GM19238 (cell line): Measurements from ENCODE around the gene SLC25A26.
A peak's percentile ranks its signal among the peaks of the same experiment; 100 is the strongest.
"Not testable (repeated sequence)": the region's sequence is repeated elsewhere in the genome, so short reads cannot be mapped to it uniquely, and the experiment has no call there.

Source experiments
- DNase-seq: peaks from one replicate; pipeline ENCODE4 v3.0.0; 2011; ENCODE audit warnings: low spot score; ENCODE audit not compliant: insufficient read length

Gene SLC25A26

DNA sequence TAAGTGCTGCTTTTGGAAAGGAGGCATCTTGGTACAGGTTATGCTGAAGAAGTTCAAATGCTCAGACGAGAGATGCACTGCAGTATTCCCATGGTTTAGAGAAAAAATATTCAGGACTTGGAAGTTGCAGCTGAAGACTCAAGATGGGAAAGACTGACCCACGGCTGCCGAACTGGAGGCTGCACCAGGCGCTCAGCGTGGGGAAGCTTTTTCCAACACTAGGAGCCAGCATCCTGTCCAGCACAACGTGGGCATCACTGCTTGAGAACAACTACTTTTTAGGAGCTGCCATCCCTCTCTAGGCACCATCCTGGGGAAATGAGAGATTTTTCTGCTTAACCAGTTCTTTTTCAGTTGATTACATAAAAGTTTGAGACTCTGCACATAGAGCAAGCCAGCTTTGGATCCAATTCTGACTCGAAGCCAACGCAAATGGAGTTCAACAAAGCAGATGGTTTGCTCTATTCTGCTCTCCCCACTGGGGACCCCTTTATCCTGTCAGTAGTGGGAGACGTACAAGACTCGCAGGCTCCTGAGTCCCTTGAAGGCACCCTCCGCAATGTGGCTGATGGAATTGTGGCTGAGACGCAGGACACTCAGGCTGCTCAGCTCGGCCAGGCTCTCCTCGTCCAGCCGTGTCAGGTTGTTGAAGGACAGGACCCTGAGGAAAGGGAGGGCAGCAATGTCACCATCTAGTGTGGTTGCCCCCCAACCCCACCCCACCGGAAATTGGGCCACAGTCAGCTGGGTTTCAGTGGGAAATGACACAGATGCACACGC, 186.2 kb downstream of the SLC25A26 start:
- no peak for DNase-seq

DNA sequence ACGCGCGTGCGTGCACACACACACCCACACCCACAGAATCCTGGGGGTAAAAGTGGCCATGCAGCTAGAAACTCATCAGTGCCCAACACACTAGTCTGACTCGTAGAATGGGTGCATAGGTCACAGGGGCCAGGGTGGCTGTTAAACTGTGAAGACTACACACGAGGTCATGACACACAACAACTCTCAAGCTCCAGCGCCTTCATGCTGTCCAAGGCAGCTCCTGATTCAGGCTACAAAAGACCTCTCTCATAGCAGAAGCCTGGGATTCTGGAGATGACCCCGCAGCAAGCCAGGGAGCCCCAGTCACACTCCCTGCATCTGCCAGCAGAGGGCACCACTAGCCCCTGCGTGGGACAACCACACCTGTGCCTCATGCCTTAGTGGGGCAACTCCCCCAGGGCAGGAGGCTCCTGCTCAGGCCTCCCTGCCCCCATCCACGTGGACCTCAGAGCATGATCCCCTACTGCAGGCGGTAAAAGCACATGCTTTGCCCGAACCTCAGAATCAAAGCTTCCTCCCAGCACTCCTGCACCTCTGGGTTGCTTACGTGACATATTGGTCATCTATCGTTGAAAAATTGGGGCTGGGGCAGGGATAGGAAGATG, 186.9 kb downstream of the SLC25A26 start:
- peak; percentile 85 for DNase-seq

DNA sequence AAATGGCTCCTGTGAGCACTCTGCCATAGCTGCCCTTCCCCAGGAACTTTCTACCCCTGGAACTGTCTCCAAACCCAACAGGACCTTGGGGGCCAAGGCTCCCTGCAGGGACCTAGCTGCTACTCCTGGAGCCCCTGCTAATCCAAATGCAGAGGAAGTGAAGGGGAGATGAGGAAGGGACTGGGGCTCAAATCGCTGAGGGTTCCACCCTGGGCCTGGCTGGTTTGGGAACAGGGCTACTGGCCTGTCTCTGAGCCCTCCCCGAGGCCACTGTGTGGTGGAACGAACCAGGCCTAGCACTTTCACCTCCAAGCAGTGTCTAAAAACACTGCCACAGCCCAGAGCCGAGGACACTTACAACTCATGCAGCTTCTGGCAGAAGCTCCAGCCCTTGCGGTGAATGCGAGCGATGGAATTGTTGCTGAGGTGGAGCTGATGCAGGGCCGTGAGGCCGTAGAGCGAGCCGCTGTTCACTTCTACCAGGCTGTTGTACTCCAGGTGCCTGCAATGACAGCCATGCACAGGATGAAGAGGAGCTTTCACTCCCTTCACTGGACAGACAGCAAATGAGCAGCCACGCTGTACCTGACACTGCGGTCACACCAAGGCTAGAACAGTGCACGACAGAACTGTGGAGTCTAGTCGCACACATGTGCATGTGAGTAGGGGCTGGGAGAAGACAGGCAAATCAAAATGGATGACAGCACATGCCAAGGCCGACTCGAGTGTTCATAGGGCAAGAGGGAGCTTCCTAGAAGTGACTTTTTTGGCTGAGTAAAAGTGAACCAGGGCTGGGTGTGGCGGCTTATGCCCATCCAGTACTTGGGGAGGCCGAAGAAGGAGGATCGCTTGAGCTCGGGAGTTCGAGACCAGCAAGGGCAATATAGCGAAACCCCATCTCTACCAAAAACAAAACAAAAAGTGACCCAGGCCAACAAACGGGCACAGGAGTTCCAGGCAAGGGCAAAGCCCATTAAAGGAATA, 189.3 kb downstream of the SLC25A26 start:
- DNase-seq, result no peak

DNA sequence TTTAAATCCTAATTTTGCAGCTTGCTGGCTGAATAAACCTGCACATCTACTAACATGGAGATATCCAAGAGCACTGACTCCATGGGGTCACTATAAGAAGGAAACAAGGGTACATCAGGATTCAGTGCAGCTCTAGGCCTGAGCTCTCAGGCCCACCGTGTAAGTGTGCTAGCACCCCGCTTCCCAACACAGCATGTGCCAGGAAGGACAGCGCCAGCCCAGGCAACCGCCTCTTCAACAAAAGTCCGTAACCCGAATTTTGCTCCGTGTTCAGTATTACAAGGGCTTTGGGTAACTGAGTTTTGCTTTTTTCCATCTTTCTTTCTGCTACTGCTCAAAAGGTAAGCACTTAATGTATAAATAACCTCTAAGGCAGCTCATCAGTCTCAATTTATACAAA, 190.2 kb downstream of the SLC25A26 start:
- DNase-seq, result no peak

DNA sequence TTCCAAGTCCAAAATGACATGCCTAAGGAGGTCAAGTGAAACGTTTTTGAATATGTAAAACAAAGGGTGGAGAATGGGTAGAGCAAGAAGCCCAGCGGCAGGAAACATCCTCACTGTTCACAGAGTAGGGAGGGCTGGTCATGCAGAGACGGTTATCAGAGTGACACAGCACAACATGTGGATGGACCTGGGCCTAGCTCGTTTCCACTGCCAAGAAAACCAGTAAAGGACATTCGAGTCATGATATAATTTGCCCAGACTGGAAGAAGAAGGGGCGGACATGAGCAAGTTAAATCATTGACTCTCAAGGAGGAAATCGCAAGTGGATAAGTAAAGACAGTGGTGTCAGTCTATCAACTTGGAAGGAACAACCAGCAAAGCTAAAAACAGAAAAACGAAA, 190.7 kb downstream of the SLC25A26 start:
- no peak for DNase-seq

DNA sequence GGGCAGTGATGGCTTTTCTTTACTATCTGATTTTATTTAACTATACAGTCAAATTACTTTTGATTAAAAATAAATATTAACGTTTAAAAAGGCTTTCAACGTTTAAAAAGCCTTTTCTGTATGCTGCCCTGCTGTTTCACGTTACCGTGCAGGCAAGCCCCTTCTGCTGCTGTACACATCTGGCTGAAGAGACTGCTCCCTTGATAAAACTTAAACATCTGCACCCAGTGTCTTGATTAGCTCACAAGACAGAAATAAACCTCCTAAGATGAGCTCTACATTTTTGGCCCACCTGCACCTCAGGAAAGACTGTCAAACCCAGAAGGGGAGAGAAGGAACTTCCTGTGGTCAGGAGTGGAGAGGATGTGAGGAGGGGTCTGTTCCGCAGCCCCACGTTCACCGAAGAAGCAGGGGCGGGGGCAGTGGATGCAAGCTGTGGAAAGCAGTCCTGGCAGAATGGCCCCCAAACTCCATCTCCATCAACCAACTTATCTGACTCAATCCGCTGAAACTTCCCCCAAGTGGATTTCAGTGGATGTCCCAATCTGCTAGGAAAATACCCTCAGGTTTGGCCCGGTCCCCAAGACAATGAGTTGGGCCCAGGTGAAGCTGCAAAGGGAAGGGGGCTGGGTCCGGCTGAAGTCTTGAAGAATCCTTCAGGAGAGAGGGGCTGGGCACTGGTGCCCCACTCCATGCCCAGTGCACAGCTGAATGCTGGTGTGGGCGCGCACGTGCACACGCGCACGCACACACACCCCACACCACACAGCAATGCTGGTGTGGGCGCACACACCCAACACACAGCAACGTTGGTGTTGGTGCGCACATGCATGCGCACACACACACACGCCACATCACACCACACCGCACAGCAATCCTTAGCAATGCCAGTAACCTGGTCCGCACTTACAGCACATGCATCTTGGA, 191.4 kb downstream of the SLC25A26 start:
- DNase-seq, result no peak

DNA sequence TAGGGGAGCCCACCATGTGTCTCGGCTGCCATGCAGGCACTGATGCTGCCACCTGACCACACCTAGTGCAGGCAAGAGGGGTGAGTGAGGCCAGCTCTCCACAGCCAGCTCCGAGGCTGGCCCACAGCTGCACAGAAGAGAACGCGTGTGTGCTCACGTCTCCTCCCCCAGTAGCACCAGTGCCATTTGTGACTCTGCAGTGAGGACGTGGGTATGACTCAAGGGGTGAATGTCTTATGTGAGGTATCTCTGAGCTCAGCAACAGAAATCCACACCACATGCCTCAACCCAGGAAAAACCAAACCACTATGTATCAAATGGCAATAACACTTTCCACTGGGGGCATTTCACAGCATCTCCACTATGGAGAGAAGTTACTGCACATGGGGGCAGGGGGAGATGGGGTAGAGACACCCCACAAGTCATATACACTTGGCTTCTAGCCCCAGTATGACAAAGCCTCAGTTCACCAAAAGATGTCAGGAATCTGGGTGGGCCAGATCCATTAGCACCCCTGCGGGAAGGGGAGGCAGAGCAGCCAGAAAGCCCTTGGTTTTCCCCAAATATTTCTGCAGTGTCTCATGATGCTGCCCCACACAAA, 192.4 kb downstream of the SLC25A26 start:
- DNase-seq, result no peak

DNA sequence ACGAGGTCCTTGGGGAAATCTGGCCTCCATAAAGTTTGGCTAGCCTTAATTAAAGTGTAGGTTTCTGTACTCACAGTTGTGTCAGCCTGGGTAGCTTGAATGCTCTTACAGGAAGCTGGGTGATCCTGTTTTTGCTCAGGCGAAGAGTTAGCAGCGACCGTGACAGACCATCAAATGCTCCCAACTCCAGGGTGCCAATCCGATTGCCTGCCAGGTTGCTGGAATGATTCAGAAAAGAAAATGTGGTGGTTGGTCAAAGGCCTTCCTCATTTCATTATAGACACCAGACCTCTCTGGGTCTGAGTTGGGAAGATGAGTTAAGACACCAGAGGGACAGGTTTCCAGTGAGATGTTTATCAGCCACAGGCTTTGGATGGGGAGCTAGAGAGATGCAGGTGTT, 194.0 kb downstream of the SLC25A26 start:
- no peak for DNase-seq

DNA sequence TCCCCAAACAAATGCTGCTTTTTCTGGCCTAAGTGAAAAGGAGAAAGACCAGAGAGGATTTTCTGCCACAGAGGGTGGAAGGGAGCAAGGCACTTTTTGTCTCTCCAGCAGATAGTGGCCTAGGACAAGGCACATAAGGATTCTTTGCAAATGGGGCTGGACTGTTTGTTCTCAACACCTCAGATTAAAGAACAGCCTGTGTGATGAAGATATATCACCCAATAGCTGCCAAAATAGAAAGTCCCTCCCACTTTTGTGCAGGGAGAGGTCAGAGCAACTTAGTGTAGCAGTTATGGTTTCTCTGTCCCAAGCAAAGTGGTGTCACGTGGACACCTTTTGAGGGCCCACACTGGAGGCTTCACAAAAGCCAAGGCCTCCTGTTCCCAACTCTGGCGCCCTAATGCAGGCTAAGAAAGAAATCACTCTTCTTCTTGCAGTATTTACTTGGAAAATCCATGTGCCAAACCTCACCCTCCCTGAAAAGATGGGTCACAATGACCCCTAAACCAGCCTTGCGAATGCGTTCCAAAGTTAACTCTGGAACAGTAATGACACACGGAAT, 195.1 kb downstream of the SLC25A26 start:
- no peak for DNase-seq

DNA sequence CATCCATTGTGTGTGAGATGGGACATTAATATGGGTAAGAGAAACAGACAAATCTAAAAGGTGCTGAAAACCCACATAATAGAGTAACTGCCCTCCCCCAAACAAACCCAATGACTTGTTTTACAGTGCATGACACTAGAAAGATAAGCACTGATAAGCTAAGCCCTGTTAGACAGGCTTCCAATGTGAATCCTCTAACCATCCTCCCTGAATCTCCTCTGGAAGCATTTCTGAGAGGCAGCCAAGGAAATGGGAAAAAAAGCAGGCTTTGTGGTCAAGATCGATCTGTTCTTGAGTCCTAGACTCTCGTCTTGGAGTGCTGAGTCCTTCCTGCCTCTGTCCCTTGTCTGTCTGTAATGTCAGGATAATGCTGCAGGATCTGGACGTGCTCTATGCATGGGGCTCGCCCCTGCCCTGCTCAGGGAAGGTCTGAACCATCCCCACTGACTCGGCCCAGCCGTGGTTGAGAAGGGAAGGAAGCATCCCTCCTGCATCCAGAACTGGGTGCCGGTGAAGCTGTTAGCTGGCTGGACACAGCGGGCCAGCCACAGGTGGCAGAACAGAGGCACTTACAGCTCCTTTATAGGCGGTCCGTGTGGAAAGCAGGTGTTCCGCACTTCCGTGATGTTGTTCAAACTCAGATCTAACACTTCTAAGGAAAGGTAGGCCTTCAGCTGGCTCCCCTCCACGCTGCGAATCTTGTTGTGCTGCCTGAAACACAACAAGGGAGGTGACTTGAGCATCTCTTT, 195.9 kb downstream of the SLC25A26 start:
- DNase-seq, result no peak

DNA sequence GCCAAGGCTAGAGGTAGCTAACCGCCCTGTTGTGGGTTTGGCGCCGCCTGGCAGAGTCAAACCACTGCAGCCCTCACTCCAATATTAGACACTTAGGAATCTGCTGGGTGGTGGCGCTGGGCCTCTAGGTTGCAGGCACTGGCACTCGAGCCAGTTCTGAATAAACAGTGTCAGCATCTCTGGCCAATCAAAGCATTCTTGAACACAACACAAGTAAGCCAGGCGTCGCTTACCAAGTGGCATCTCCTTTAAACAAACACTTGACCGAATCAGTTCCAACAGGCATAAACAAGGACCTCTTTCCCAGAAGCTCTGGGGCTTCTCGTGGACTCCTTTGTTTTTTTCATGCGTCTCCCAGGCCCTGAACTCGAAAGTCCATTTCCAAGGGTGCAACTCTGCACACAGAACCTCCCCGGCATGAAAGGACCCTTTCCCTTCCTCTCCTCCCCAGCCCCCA, 197.7 kb downstream of the SLC25A26 start:
- no peak for DNase-seq

DNA sequence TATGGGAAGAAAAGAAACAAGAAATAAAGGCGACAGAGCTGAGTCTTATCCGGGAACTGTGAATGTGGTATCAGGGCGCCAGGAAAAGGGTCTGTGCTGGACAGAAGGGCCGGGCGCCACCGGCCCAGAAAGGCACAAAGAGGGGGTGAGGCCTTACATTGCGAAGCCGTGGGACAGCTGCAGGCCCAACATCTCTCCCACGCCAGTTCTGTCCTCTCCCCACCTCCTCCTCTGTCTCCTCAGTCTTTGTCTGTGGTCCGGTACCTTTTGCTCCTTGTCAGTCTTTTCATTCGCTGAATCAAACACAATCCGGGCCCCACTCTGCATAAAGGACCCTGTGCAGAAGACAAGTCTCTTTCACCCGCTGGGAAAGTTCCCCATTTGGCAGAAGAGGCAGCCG, 198.2 kb downstream of the SLC25A26 start:
- no peak for DNase-seq

DNA sequence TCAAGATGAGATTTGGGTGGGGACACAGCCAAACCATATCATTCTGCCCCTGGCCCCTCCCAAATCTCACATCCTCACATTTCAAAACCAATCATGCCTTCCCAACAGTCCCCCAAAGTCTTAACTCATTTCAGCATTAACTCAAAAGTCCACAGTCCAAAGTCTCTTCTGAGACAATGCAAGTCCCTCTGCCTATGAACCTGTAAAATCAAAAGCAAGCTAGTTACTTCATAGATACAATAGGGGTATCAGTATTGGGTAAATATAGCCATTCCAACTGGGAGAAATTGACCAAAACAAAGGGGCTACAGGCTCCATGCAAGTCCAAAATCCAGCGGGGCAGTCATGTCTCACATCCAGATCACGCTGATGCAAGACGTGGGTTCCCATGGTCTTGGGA, 200.3 kb downstream of the SLC25A26 start:
- not testable (repeated sequence) for DNase-seq

DNA sequence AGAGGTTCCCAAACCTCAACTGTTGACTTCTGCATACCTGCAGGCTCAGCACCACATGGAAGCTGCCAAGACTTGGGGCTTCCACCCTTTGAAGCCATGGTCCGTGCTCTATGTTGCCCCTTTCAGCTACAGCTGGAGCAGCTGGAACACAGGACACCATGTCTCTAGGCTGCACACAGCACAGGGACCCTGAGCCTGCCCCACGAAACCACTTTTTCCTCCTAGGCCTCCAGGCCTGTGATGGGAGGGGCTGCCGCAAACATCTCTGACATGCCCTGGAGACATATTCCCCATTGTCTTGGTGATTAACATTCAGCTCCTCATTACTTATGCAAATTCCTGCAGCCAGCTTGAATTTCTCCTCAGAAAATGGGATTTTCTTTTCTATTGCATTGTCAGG, 201.1 kb downstream of the SLC25A26 start:
- not testable (repeated sequence) for DNase-seq

DNA sequence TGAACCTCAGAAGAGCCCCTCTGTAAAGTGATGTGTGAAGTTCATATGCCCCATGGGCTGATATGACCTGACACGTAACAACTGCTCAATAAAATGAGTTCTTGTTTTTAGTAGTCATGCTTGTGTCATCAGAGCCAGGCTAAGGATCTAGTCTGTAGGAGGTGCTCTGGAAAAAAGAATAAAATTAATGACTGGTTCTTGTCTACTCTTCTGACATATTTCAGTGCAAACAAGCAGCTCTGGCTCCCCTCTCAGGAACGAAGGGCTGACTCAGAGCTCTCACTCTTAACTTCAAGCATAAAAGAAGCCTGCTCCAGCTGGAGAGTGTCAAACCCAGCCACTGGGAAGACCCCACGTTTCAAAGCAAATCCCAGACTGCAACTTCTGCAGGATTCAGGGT, 203.0 kb downstream of the SLC25A26 start:
- DNase-seq, result no peak

DNA sequence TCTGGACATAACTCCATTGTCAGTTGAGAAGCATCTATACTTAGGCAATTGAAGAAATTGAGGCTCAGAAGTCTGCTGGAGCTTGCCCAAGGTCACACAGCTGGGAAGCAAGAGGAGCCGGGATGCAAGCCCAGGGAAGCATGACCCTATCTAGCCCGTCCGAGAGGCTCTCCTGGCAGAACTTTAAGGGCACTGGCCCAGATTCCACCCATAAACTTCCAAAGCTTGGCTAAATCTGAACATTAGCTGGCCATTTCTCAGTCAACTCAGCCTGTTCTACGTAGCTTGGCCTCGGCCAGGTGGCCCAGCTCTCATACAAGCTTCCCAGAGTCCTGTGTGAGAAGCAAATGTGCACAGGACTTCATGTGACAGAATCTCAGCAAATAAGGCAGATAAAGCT, 204.2 kb downstream of the SLC25A26 start:
- no peak for DNase-seq

DNA sequence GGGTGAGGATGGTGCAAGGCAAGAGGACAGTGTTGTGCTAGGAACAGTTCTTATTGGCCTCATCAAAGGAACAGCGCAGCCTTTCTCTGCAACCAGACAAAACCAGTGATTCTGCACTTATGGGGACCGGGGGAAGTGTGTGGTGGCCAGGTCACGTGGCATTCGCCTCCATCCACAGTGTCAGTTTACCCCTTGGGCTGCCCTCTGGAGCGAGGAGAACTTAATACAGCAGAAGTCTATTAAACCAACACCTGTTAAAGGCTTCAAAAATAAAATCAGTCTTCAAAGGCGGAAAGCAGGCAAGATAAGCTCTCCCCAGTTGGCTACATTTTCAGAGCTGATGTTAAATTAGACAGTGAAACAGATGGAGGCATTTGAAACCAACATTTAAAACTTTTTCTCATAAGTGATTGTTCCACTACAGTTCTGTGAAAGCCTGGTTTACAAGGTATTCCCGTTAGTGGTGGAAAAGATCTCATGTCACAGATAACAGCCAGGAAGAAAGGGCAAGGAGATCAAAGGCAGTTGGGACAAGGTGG, 204.8 kb downstream of the SLC25A26 start:
- DNase-seq, result no peak

DNA sequence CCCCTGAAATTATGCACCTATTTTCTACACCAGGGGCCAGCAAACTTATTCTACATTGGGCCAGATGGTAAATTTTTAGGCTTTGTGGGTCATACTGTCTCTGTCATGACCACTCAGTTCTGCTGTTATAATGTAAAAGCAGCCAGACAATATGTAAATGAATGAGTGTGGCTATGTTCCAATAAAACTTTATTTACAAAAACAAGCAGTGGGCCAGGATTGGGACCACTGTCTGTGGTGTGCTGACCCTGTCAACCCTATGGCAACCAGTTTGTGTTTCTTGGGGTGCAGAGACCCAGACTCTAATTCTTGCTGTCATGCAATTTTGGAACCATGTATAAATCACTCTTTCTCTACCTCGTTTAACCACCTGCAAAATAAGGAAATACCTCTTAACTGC, 205.3 kb downstream of the SLC25A26 start:
- no peak for DNase-seq

DNA sequence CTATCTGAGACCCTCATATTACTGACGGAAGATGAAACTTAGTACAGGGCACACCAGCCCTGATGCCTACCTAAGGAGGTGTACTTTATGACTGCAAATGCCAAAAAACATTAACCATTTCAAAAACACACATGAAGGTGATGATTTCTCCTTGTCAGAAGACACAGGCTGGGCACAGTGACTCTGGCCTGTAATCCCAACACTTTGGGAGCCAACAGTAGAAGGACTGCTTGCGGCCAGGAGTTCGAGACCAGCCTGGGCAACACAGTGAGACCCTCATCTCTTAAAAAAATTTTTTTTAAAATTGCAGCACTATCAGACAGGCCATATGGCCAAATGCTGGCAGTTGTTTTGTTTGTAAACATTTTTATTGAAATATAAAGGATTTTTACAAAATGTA, 206.6 kb downstream of the SLC25A26 start:
- no peak for DNase-seq
